Measurements from ENCODE around the gene ASTN2.

The ASTN2 gene

DNA sequence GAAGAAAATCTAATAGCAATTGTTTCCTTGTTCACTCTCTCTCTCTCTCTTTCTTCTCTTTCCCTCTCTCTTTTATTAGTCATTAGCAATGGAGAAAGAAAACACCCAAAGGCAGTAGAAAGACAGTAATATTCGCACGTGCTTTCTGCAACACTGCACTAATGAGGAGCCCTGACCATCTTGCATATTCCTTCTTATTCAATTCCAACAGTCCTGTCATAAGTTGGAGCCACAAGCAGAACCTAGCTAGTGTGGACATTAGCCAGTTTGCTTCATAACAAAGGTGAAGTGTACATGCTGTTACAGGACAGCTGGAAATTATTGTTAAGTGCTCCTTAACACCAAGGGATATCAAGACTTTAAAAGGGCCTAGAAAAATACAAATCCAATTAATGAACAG lies 664.3 kb downstream of the ASTN2 start:
- DNase-seq (ENCODE audit: low read depth, low spot score): no peak

- no peak for DNase-seq (ENCODE audit: low read depth, low spot score)
Measured at GRCh38 chr9:116749772-116750171, 665.1 kb downstream of the ASTN2 start.

DNA sequence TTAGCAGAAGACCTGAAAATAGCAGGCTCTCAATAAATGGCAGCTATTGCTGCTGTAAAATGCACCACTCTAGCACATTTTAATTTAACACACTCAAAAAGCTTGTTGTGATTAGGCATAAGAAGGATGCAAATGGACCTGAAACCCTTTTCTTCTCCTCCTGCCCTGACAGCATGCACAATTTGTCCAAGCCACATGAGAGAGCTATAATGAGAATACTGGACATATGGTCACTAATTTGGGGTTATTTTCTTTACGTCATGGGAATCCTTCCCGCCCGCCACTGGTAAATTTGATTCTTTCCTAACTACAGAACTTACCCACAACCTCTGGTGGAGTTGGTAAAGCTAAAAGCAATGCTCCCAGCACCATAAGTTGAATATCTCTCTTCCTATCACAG lies 665.7 kb downstream of the ASTN2 start:
- no peak for DNase-seq (ENCODE audit: low read depth, low spot score)

GRCh38 chr9:116741742-116742141 lies 673.1 kb downstream of the ASTN2 start:
- DNase-seq (ENCODE audit: low read depth, low spot score): no peak

DNA sequence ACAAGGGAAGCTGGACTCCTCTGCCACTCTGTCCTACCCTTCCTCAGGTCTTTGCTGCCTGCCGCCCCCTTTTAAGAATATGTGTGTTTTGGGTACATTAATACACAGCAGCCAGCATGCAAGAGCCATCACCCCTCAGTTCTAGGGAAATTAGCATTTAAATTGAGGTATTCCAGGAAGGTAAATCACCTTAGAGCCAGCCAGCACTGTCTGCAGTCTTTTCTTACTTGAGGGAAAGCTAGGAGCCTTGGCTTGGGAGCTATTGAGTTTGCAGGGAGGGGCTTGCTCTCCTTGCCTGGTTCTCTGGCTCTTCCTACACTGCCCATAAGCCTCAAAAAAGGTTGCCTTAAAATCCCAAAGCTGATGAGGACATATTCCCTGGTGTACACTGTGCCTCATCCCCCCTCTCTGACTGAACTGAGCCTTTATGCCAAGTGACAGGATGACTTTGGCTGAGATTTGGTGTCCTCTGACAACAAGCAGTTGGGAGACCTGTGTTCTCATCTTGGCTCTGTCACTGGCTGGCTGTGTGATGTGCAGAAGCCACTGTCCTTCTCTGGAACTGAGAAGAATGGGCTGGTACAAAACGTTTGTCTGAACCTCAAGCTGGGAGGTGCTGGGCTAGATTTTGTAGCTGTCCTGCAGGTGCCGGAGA lies 673.6 kb downstream of the ASTN2 start:
- no peak for DNase-seq (ENCODE audit: low read depth, low spot score)

DNA sequence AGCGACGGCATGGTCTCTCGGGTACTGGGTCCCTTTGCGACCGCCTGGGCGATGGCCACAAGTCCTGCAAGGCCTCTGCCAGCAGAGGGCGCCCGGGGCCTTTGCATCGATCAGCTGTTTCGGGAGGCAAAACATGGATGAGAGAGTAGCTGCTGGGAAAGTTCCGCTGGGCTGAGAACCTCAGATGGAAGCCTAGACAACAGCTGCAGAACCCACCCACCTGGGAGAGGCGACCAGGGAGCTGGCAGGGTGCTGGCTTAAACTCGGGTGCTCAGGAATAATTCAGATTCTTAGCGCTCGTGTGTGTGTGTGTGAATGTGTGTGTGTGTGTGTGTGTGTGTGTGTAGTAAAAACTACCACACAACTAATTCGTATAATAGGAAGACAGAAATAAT lies 677.7 kb downstream of the ASTN2 start:
- peak; percentile 93 for DNase-seq (ENCODE audit: low read depth, low spot score)

GRCh38 chr9:116736399-116737151 lies 678.3 kb downstream of the ASTN2 start:
- no peak for DNase-seq (ENCODE audit: low read depth, low spot score)

- DNase-seq (ENCODE audit: low read depth, low spot score): no peak
Measured at GRCh38 chr9:116733010-116733641, 681.7 kb downstream of the ASTN2 start.

GRCh38 chr9:116726602-116727001 lies 688.3 kb downstream of the ASTN2 start:
- DNase-seq (ENCODE audit: low read depth, low spot score): no peak

DNA sequence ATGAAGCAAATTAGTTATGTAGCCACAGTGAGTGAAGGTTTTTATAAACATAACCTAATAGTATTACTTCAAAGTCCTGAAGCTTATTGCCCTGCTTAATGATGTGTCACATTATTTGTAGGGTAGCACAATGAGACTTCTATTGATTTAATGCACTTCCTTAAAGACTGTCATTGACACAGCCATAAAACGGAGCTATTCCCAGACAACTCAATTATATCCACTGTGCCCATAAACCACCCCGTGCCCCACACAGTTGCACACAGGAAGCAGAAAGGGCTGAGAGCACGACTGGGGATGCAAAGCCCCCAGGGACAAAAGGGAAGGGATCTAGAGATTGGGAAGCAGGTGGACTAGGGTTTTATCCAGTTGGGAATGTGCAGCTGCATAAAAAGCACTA lies 690.7 kb downstream of the ASTN2 start:
- DNase-seq (ENCODE audit: low read depth, low spot score): no peak

GRCh38 chr9:116721944-116722343 lies 692.9 kb downstream of the ASTN2 start:
- no peak for DNase-seq (ENCODE audit: low read depth, low spot score)

DNA sequence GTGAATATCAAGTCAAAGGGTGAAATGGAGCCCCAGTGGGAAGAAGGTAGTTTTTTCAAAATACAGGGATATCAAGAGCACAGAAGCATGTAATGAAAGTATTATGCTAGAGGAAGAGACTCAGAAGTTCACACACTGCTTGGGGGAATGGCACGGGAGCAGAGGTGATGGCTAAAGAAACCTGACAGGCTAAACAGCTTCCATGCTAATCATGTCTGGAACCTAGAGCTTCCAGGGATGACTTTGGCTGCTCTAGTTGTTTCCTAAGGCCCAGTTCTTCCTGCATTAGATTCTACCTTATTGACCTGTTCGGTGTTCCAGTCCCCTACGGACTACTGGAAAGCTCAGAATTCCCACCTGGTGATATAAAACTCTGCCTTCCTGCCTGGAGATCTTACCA lies 693.4 kb downstream of the ASTN2 start:
- no peak for DNase-seq (ENCODE audit: low read depth, low spot score)

DNA sequence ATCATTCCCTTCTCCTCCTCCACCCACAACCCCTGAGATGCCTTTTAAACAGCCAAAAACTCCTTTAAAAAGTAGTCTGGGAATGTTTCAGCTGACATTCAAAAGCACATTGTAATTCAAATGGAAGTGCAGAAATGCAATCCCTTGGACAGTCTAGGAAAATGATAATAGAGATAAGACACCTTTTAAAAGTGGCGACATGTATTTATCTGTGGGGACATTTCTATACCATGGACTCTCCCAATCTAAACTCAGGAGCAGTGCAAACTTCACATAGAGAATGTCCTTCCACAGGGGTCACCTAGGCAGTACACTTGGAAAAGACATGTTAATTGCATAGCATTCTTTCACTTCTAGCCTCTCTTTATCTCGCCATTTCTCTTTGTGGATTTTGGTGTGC lies 694.7 kb downstream of the ASTN2 start:
- DNase-seq (ENCODE audit: low read depth, low spot score): no peak

DNA sequence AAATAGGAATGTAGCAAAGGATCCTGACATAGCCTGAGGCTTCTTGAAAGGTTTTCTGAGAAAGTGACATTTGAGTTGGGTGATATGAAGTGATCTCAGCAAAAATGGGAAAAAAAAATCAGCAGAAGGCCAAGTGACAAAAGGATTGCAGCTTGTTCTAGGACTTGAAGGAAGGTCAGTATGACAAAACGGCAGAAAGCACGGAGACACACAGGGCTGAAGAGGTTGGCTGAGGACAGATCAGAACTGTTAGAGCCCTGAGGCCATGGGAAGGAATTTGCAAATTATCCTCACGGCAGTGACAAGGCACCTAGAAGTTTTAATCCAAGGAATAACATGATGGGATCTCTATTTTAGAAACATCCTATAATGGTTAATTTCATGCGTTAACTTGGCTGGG lies 696.7 kb downstream of the ASTN2 start:
- peak; percentile 47 for DNase-seq (ENCODE audit: low read depth, low spot score)

GRCh38 chr9:116717150-116717549 lies 697.7 kb downstream of the ASTN2 start:
- no peak for DNase-seq (ENCODE audit: low read depth, low spot score)

DNA sequence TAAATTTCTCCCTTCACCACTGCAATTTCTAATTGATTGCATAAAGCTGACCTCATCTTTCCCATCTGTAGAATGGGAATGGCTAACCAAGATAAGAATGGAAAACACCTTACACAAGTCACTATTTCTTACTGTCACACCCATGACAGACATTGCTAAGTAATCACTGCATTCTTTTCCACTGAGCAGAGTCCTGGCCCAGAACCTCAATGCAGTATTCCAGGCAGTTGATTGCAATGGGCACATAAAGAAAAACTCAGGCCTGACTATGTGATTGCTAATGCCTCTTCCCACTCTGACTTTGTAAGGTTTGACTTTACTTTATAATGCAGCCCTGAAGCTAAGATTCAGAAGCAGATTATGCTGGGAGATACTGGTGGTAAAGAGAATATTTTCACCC lies 698.4 kb downstream of the ASTN2 start:
- DNase-seq (ENCODE audit: low read depth, low spot score): no peak

GRCh38 chr9:116715751-116716150 lies 699.1 kb downstream of the ASTN2 start:
- DNase-seq (ENCODE audit: low read depth, low spot score): peak; percentile 55

GRCh38 chr9:116713271-116713670 lies 701.6 kb downstream of the ASTN2 start:
- DNase-seq (ENCODE audit: low read depth, low spot score): no peak

DNA sequence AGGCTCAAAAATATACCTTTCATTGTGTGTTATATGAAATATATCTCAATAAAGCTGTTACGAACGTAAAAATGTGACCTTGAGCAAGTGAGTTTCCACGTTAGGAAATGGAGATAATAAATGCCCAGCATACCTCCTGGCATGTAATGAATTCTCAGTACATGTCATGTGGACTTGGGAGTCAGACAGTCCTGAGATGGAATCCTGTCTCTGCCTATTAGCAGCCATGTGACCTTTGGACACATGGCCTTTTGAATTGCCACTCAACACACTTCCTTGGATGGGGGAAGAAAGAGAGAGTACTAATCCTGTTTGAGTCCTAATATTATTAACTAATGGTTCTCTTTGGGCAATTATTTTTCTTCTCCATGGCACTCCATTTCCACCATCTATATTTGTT lies 702.1 kb downstream of the ASTN2 start:
- no peak for DNase-seq (ENCODE audit: low read depth, low spot score)

DNA sequence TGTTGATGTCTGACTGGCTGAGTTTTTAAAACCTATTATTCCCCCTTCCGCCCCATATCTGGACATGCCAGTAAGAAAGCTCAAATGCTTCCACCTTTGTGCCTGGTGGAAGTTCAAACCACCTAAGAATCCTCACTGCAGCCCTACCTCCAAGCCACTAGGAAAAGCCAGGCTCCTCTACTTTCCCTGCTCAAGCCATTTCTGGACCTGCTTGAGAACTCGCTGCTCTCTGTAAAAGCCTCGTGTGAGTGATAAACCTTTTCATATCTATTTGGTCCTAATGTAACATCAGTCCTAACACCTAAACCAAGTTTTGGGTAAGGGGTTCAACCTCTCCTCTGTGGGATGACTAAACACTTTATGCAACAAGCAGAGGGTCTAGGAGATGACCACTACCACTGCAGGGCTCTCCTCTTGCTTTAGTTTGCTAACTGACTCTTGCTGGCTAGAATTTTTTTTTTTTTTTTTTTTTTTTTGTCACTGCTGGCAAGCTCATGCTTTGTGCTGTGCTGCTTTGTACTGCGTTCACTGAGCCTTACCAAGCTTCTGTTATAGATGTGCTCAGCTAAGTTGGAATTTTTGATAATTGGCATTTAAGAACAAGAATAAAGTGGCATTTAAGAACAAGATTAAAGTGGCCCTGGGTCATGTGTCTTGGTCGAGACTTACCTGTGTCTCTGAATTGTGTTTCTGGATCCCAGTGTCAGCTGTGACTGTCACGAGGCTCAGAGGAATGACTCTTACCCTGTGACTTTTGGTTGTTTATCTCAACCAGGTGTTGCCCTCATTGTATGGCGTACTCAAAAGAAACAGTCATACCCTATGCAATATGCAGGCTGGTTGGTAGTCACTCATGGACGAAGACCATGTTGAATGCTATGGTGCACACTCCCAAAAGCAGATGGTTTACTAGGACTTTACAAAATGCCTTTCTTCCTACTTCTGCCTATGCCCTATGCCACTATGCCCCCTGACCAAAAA lies 708.3 kb downstream of the ASTN2 start:
- DNase-seq (ENCODE audit: low read depth, low spot score): no peak

- no peak for DNase-seq (ENCODE audit: low read depth, low spot score)
Measured at GRCh38 chr9:116705531-116705930, 709.3 kb downstream of the ASTN2 start.

DNA sequence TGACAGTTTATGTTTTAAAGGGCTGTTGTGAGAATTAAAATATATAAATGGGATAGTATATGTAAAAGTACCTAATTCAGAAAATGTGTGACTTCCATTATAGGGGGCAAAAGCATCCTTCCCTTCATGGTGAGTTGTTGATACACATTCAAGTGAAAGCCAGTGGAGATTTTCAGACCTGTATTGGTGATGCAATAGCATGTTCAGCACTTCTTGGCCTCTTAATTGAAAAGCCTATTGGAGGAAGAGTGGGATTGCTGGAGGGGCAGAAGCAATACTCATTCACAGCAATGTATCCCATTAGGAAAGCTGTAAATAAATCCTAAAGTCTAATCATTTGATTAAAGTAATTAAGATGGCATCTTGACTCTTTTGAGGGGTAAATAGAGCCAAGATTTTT lies 710.4 kb downstream of the ASTN2 start:
- no peak for DNase-seq (ENCODE audit: low read depth, low spot score)

All from ELF-1 (cell line).